ENCODE results near the gene DDX39A. TPM values are rescaled to one million over a fixed set of nuclear protein-coding genes. Genes with fewer than 3 reads are reported as not detected.

The DDX39A gene
- polyA plus RNA-seq, 4 donors = 47.7 to 64.8 (median 55.1) TPM

DNA sequence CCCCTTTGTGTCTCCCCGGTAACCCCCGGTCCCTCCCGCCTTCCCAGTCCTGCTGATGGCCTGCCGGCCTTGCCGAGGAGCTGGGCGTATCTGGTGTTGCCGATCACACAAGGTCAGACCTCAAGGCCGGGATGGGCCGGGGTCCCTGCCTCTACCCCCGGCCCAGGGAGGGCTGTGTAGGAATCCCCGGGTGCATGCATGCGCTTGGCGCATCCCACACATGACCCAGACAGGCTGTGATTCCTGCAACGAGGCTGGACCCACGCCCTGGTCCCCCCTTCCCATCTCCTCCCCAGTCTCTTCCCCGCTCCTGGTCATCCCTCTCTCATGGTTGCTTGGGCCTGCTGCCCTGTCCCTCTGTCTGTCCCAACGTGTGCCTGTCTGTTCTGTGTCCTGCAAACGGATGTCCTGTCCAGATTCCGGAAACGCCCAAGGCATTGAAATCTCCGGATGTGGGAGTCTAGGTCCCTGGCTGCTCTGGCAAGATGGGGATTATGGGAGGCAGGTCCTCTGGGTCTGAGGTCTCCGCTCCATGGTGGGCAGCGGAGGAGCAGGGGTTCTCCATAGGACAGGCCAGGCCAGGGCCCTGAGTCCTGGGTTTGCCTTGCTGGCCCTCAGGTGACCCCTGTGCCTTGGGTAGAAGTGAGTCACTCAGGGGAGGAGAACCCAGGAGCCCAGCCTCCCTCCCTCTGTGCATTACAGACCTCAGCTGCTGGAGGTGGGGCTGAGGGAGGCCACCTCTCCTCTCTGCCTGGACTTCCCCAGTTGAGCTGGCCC, 15.6 kb upstream of the DDX39A start:
- DNase-seq (ENCODE audit: low read depth in 4 of 4, low spot score in 3 of 4) = peak in 2 of 4 donors; percentile 10 to 12

DNA sequence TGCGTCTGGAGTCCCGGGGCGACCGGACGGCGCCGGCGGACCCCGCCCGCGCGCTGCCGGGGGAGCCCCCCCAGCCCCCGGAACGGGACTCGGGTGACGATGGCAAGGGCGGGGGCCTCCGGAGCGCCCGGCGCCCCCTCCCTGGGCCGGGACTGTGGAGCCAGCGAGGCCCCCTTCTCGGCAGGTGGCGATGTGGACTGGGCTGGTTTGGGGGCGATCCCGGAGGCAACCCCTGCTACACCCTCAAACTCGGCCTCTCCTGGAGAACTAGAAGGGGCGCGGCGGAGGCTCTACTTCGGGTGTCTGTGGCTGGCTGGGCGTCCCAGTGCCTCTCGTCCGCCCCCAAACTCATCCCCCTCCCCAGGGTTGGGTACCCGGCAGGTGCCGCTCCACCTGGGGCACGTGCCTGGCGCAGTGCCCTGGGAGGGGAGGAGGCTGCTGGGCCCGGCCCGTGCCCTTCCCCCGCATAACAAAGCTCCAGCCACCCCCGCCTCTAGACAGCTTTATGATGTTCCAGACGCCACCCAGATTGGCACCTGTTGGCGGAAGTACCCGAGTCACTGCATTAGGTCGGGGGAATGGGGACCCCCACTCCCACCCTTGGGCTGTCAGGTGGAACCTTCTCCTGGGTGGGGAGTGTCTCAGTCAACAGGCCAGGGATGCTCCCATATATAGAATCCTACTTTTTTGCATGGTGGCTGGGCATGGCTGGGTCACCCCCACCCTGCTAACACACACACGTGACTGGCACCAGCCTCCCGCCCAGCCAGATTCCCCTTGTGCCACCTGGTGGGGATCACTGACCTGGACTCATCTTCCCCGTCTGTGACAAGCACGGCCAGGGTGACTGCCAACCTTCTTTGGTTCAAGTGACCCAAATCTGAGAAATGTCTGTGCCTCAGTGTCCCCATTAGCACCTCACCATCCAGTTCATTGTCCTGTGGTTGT, 14.7 kb upstream of the DDX39A start:
- peak in 2 of 4 donors; percentile 22 to 36 for DNase-seq (ENCODE audit: low read depth in 4 of 4, low spot score in 3 of 4)

DNA sequence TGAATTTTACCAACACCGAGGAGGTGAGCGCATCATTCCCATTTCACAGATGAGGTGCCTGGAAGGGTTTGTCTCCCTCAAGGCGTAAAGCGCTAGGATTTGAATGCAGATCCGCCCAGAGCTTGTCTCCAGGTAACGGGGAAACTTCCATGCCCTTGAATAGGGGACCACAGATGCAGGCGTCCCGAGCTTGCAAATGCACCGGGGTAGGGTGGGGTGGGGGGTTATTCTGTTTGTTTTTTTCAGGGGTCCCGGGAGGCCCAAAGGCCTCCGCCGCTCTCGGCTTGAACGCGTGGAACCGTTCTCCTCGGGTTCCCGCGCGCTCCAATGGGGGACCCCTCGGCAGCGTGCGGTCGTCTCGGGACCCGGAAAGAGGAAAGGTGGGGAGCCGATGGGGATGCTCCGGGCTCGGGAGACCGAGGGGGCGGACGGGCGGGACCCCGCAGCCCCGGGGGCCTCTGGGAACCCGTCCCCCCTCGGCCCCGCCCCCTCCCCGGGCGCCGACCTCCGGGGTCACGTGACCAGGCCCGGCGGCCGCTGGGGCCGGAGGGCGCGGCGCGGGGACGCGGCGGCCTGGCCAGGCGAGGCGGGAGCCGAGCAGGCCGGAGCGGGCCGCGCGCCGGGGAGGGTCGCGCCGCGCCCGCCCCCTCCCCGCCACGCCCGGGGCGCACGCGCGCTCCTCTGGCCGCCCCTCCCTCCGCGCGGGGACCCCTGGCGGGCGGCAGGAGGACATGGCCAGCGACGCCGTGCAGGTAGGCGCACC, 13.8 kb upstream of the DDX39A start, which contains the start of gene PKN1:
Gene PKN1 (plus strand): TSS at position 516 of the 763 bp plus-strand sequence. CDS start 216 bp downstream, at position 732.
- peak in 1 of 4 donors; percentile 34 for DNase-seq (ENCODE audit: low read depth in 4 of 4, low spot score in 3 of 4)

DNA sequence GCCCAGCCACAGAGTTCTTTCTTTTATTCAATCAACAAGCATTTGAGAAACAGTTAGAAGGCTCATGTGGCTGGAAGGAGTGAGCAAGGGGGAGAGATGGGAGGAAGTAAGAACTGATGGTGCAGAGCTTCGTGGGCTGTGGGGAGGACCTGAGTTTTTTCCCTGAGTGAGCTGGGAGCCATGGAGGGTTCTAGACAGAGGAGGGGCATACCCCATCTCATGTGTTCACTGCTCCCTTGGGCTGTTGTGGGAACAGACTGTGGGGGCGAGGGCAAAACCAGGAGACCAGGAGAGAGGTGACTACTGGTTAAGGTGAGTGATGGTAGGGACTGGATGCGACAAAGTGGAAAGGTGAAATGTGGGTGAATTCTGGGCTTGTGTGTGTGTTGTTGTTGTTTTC, 11.6 kb upstream of the DDX39A start:
- DNase-seq (ENCODE audit: low read depth in 4 of 4, low spot score in 3 of 4) = no peak

DNA sequence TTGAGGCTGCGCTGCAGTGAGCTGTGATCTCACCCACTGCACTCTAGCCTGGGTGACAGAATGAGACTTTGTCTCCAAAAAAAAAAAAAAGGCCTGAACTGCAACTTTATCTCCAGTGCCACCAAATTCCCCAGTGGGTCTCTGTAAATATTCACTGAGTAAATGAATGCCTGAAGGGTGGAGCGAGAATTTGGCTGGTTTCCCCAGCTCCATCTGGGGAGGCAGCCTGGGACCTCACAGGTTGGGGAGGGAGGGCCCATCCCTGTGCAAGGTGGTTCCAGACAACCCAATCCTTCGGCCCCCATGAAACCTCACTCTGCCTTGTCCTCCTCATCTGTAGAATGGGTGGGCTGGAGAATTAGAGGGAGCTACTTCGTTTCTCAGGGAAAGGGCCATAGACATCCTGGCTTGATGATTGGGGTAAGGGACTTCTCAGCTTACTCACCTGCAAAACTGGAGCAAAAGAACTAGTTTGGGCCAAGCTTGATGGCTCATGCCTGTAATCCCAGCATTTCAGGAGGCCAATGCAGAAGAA, 9.8 kb upstream of the DDX39A start:
- DNase-seq (ENCODE audit: low read depth in 4 of 4, low spot score in 3 of 4) = no peak

DNA sequence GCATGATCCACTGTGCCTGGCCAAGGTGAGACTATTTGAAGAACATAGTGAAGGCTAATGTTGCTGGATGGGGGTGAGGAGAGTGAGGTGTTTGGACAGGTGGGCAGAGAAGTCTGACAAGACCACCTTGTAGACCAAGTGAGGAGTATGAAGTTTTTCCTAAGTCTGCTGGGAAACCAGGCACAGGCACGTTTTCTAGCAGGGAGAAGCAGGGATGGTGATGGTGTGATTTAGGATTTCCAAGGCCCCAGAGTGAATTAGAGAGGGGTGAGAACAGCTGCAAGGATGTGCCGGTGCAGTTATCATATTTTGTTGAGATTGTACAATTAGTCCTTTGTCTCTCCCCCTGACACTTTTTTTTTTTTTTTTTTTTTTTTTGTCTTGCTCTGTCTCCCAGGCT, 8.3 kb upstream of the DDX39A start:
- DNase-seq (ENCODE audit: low read depth in 4 of 4, low spot score in 3 of 4) = no peak

DNA sequence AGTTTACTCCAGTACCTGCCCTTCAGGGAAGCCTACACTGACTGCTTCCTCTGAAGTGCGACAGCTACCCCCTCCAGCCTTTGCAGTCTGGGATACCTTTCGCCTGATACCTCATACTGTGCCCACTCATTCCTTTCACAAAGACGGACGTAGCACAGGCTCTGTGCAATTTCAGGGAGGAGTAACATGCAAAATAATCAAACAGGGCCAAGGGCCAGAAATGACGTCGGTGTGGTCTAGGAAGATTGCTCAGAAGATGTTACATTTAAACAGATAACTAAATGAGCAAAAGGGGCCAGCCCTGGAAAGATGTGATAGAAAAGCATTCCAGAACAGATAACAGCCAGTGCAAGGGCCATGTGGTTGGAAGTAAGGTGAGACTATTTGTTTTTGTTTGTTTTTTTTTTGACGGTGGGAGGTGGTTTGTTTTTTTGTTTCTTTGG, 6.6 kb upstream of the DDX39A start:
- DNase-seq (ENCODE audit: low read depth in 4 of 4, low spot score in 3 of 4) = no peak

DNA sequence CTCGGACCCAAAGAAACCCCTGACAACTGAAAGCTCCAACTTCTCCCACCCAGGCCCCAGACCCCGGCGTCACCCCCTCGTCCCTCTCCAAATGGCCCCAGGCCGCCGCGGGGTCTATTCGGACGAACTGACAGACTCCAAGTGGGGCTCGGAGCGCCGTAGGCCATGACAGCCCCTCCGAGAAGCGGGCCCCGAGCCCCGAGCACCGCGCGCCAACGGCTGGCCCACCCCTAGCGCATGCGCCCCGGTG, 360 bp downstream of the DDX39A start:
- DNase-seq (ENCODE audit: low read depth in 4 of 4, low spot score in 3 of 4) = no peak

DNA sequence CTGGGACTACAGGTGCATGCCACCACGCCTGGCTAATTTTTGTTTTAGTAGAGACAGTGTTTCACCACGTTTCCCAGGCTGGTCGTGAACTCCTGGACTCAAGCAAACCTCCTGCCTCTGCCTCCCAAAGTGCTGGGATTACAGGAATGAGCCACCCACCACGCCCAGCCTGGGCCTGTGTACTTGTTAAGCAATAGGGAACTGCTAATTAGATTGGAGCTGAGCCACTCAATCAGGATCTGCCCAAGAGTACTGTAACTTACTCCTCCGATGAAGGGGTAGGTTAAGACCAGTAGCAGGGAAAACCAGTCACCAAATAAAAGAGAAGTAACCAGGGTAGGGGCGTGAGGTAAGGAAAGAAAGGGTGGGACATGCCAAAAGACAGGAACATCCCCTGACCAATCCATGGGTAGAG, 2.3 kb downstream of the DDX39A start:
- no peak for DNase-seq (ENCODE audit: low read depth in 4 of 4, low spot score in 3 of 4)

DNA sequence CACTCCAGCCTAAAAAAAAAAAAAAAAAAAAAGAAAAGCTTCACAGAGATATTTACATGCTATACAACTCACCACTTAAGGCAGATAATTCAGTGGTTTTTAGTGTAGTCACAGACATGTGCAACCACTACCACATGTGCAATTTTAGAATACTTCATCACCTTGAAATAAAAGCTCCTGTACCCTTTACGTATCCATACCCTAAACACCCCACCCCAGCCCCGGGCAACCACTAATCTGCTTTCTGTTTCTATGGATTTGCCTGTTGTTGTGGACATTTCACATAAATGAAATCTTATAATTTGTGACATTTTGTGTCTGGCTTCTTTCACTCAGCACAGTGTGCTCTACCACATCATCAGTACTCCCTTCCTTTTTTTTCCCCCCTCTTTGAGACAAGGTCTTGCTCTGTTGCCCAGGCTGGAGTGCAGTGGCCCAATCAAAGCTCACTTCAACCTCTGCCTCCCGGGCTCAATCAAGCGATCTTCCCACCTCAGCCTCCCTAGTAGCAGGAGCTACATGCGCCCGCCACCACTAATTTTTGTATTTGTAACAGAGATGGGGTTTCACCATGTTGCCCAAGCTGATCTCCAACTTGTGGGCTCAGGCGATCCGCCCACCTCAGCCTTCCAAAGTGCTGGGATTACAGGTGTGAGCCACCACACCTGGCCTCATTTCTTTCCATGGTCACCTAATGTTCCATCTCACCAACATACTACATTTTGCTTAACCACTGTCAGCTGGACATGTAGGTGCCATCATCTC, 4.0 kb downstream of the DDX39A start:
- DNase-seq (ENCODE audit: low read depth in 4 of 4, low spot score in 3 of 4) = no peak

DNA sequence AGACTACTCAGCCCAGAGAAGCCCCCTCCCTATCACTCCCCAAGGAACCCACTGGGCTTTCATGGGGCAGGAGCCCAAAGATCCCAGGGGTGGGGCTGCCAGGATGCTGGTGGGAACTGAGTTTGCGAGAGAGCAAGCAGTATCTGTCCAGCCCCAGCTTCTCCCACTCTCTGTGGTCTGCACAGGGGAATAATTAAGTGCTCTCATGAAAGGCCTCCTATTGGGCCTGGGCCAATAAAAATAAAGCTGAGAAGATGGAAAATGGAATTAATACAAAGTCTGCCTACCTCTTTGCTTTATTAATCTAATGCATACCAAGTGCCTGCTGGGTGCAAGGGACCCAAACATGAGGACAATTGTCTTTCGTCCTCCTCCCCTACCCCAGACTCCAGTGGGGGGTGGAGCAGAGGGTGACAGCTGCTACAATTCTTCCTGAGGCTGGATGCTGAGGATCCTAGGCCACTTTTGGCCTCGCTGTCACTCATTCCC, 5.4 kb downstream of the DDX39A start:
- DNase-seq (ENCODE audit: low read depth in 4 of 4, low spot score in 3 of 4) = no peak

DNA sequence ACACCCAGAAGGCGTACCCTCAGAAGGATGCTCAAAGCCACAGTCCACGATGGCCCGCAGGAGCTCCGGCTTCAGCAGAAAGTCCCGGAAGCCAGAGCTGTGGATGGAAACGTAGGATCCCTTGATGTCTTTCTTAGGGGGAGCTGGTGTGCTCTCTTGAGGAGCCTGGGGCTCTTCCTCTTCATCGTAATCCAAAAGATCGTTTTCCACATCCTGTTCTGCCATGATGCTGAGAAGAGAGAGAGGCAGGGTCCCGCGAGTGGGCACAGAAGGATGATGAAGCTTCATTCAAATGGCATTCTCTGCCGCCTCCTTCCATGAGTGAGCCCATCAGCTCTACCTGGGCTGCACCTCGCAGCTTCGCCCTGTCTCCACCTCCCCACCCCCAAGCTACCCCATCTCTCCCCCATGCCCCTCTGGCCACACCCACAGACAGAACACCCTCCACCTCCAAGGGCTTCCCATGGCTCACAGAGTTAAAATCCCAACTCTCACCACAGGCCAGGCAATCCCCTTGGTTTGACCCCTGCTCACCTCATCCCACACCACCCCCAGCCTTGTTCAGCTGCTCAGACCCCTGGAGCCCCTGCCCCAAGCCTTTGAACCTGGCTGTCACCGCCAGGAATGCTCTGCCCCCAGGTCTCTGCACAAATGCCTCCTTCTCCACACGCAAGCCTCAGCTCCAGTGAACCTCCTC, 6.0 kb downstream of the DDX39A start:
- no peak for DNase-seq (ENCODE audit: low read depth in 4 of 4, low spot score in 3 of 4)

DNA sequence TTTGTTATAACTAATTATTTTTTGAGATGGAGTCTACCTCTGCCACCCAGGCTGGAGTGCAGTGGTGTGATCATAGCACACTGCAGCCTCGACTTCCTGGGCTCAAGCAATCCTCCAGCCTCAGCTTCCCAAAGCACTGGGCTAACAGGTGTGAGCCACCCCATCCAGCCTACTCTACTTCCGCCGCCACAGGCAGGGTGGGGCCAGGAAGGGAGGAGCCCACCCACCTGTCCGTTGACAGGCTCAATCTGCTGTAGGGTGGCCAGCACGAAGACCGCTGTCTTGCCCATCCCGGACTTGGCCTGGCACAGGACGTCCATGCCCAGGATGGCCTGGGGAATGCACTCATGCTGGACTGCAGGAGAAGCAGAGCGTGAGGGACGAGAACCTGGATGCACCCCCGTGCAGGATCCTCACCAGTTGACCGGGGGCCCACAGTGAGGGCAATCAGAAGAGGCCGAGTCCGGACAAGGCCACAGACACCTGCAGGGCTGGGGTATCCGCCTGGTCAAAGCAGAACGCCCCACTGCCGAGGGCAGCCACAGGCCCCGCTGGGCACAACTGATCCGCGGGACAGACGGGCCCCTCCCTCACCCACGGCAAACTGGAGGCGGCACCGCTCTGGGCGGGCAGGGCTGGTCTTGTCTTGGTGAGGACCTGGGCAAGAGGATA, 6.7 kb downstream of the DDX39A start:
- no peak for DNase-seq (ENCODE audit: low read depth in 4 of 4, low spot score in 3 of 4)

DNA sequence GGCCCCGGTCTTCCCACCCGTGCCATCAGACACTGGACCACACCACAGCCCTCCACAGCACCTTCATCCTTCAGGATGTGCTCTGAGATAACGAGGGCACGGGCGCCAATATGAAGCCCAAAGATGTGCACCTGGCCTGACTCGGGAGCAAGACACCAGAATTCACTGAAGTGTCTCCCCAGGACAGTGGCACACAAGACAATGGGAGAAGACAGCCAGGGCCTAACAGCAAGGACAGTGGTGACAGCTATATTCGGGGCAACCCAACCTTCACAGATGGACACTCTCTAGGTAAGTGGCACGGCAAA, 7.2 kb downstream of the DDX39A start:
- no peak for DNase-seq (ENCODE audit: low read depth in 4 of 4, low spot score in 3 of 4)

DNA sequence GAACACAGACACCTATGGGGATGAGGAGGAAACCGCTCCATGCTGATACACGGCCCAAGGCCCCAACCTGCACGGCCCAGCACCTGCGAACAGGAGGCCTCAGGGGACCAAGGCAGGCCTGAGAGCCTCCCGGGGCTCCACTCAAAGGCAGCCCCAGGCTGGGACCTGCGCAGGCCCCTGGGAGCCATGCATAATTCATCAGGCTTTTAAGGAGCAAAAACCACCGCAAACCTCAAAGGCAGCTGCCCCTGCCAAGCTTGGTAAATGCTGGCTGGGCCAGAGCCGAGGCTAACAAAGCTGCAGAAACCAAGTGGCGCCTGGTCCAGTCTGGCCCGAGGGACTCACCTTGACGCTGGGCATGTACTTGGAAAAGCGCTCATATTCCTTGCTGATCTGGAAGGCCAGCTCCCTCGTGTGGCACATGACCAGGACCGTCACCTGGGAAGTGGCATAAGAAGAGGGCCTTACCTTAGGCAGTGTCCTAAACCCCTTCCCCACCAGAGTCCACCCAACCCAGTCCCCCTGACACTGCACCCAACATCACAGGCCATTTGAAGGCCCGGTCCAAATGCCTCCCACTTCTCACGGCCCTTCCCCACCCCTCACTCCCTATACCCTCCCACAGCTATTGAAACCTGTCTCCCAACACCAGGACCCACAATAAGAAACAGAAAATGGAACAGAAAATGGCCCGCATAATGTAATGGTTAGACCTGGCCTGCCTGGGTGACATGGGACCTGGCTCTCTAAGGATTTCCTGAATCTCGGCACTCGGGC, 7.8 kb downstream of the DDX39A start:
- no peak for DNase-seq (ENCODE audit: low read depth in 4 of 4, low spot score in 3 of 4)

DNA sequence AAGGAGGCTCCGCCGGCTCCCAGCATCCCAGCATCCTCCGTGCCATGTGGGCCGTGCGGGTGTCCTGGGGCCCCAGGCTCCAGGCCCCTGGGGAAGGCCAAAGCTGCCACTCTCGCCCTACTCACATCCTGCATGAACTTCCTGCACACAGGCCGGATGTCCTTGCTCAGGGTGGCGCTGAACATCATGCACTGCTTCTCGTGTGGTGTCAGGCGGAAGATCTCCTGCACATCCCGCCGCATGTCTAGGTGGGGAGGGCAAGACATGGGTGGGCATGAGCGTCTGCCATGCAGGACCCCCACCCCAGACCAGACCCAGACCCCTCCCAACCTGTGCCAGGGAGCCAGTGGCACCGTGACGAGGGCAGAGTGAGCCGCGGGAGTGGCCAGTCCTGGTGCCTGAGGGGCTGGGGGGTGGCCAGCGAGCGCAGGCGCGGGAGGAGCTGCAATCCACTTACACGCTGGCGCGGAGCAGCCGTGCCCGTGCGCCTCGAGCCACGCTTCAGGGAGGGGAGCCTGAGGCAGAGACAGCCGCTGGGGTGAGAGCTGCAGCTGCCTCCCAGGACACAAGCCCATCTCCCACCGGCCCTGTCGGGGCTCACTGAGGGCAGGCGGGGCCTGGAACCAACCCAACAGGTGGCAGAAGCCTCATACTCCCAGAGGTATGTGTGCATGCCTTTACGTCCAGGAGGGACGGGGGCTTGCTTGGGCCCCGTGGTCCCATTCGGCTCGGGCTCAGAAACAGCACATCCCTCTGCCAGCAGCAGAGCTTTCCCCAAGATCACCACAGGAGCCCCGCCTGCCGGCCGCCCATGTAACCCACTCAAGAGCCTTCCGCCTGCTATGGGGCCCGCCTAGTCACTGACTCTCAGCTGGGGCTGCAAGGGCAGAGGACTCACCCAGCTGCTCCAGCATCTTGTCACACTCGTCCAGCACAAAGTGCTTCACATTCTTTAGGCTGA, 8.8 kb downstream of the DDX39A start:
- no peak for DNase-seq (ENCODE audit: low read depth in 4 of 4, low spot score in 3 of 4)
